MM.1S (cell line): Measurements from ENCODE around the gene HBA2.

Experiments
- EZH2 ChIP-seq: fragments of 300-600 bp; sonication (generic); optimal IDR thresholded peaks from 2 replicates; pipeline ENCODE3; 2017; ENCODE audit warnings: low read depth, mild to moderate bottlenecking, antibody characterized with exemption, low read length, mixed read lengths
- TF ChIP-seq, protein P1 (sequence below): fragments of 300-600 bp; sonication (generic); IDR thresholded peaks from 2 replicates; pipeline ENCODE4 v1.5.1; 2016; ENCODE audit warnings: antibody characterized with exemption, low read length, mixed read lengths

DNA sequence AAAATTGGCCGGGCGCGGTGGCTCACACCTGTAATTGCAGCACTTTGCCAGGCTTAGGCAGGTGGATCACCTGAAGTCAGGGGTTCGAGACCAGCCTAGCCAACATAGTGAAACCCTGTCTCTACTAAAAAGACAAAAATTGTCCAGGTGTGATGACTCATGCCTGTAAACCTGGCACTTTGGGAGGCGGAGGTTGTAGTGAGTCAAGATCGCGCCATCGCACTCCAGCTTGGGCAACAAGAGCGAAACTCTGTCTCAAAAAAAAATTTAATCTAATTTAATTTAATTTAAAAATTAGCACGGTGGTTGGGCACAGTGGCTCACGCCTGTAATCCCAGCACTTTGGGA lies 6.0 kb downstream of the HBA2 start:
- no peak for TF ChIP-seq EZH2
- TF ChIP-seq, protein P1, sequence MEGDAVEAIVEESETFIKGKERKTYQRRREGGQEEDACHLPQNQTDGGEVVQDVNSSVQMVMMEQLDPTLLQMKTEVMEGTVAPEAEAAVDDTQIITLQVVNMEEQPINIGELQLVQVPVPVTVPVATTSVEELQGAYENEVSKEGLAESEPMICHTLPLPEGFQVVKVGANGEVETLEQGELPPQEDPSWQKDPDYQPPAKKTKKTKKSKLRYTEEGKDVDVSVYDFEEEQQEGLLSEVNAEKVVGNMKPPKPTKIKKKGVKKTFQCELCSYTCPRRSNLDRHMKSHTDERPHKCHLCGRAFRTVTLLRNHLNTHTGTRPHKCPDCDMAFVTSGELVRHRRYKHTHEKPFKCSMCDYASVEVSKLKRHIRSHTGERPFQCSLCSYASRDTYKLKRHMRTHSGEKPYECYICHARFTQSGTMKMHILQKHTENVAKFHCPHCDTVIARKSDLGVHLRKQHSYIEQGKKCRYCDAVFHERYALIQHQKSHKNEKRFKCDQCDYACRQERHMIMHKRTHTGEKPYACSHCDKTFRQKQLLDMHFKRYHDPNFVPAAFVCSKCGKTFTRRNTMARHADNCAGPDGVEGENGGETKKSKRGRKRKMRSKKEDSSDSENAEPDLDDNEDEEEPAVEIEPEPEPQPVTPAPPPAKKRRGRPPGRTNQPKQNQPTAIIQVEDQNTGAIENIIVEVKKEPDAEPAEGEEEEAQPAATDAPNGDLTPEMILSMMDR: no peak
